Activated CD8-positive, alpha-beta memory T cell treated with anti-CD3 and anti-CD28 coated beads, Interleukin-2, amount 50 U/mL, for 1 hour (primary cell): ENCODE measurements around the gene PAK1.
"Not testable (repeated sequence)": the region's sequence is repeated elsewhere in the genome, so short reads cannot be mapped to it uniquely, and the experiment has no call there.

Experiments used
- DNase-seq: peaks from one replicate; pipeline ENCODE4 v3.0.0-alpha.2; 2020; ENCODE audit errors: extremely low read depth

Gene PAK1

GRCh38 chr11:77473801-77474683, at the start of gene PAK1:
PAK1 (minus strand) TSS chr11:77474094; CDS start chr11:77392520, 81,574 bp downstream.
- DNase-seq, result peak; percentile 95

- no peak for DNase-seq
These were observed 48.3 kb upstream of the PAK1 start for GRCh38 chr11:77522215-77522614.

GRCh38 chr11:77519847-77520246, 46.0 kb upstream of the PAK1 start:
- DNase-seq, result no peak

GRCh38 chr11:77518471-77518870, 44.6 kb upstream of the PAK1 start:
- no peak for DNase-seq

GRCh38 chr11:77517753-77518152, 43.9 kb upstream of the PAK1 start:
- no peak for DNase-seq

- DNase-seq, result no peak
These were observed 43.3 kb upstream of the PAK1 start for GRCh38 chr11:77517226-77517625.

- no peak for DNase-seq
These were observed 41.6 kb upstream of the PAK1 start for GRCh38 chr11:77515483-77515882.

- DNase-seq, result no peak
These were observed 41.2 kb upstream of the PAK1 start for GRCh38 chr11:77515063-77515462.

GRCh38 chr11:77512092-77512491, 38.2 kb upstream of the PAK1 start:
- no peak for DNase-seq

GRCh38 chr11:77510851-77511250, 37.0 kb upstream of the PAK1 start:
- no peak for DNase-seq

- no peak for DNase-seq
These were observed 36.2 kb upstream of the PAK1 start for GRCh38 chr11:77510095-77510494.

- DNase-seq, result no peak
These were observed 34.1 kb upstream of the PAK1 start for GRCh38 chr11:77508019-77508418.

GRCh38 chr11:77506857-77507256, 33.0 kb upstream of the PAK1 start:
- DNase-seq, result no peak

- DNase-seq, result no peak
These were observed 32.1 kb upstream of the PAK1 start for GRCh38 chr11:77505956-77506355.

GRCh38 chr11:77503006-77503405, 29.1 kb upstream of the PAK1 start:
- DNase-seq, result no peak

- no peak for DNase-seq
These were observed 28.5 kb upstream of the PAK1 start for GRCh38 chr11:77502346-77502905.

GRCh38 chr11:77501758-77502157, 27.9 kb upstream of the PAK1 start:
- DNase-seq, result no peak

GRCh38 chr11:77497368-77497767, 23.5 kb upstream of the PAK1 start:
- no peak for DNase-seq

- no peak for DNase-seq
These were observed 21.6 kb upstream of the PAK1 start for GRCh38 chr11:77495526-77495925.

GRCh38 chr11:77490035-77490434, 16.1 kb upstream of the PAK1 start:
- not testable (repeated sequence) for DNase-seq

GRCh38 chr11:77487790-77488189, 13.9 kb upstream of the PAK1 start:
- DNase-seq, result no peak

- no peak for DNase-seq
These were observed 6.0 kb upstream of the PAK1 start for GRCh38 chr11:77479746-77480352.

GRCh38 chr11:77475206-77475605, 1.3 kb upstream of the PAK1 start:
- DNase-seq, result no peak
